Stimulated activated naive CD8-positive, alpha-beta T cell treated with anti-CD3 and anti-CD28 coated beads, Interleukin-15, amount 100 ng/mL, for 72 hours (primary cell): ENCODE data around the gene MTARC2.

ENCODE experiments used
- ATAC-seq: fragments of 150-1000 bp; cut with Tn5 transposase; 2 replicates; pipeline ENCODE4 v1.10.0; 2021; ENCODE audit warnings: mild to moderate bottlenecking, moderate library complexity
- DNase-seq, 2 donors: peaks; one replicate each; pipeline ENCODE4 v3.0.0; 2021 to 2022
- H3K27ac Mint-ChIP-seq, 2 donors: one replicate each; pipeline ENCODE4 v1.8.0; 2022; ENCODE audit warnings: mild to moderate bottlenecking in 2 of 2, mixed read lengths in 2 of 2, moderate library complexity in 2 of 2
- H3K27me3 Mint-ChIP-seq: one replicate; pipeline ENCODE4 v1.8.0; 2022; ENCODE audit warnings: mixed read lengths
- H3K4me1 Mint-ChIP-seq: one replicate; pipeline ENCODE4 v1.8.0; 2022; ENCODE audit warnings: mild to moderate bottlenecking, mixed read lengths
- H3K4me3 Mint-ChIP-seq, 2 donors: one replicate each; pipeline ENCODE4 v1.8.0; 2022; ENCODE audit warnings: mild to moderate bottlenecking in 2 of 2, mixed read lengths in 2 of 2, moderate library complexity in 1 of 2
- H3K9me3 Mint-ChIP-seq, 2 donors: one replicate each; pipeline ENCODE4 v1.8.0; 2022; ENCODE audit warnings: mixed read lengths in 2 of 2

The MTARC2 gene

GRCh38 chr1:220818421-220819173 is 70.5 kb downstream of the MTARC2 start:
- no peaks in the 10 kb centered on the region for H3K9me3 Mint-ChIP-seq
- peaks cover 28% of the 10 kb centered on the region for H3K27me3 Mint-ChIP-seq
- no peak for DNase-seq
- no peak overlapping the region for H3K4me3 Mint-ChIP-seq
- no peak for ATAC-seq
- no peaks in the 10 kb centered on the region for H3K4me1 Mint-ChIP-seq
- H3K27ac Mint-ChIP-seq, result peak overlapping the region in 1 of 2 donors; percentile 27

GRCh38 chr1:220819467-220820026 is 71.4 kb downstream of the MTARC2 start:
- Mint-ChIP-seq H3K4me3 (no peak overlapping the region), H3K9me3 (no peaks in the 10 kb centered on the region), H3K27me3 (peaks cover 27% of the 10 kb centered on the region), H3K4me1 (no peaks in the 10 kb centered on the region), H3K27ac (no peak overlapping the region)
- ATAC-seq (no peak), DNase-seq (no peak)

- H3K9me3 Mint-ChIP-seq, result no peaks in the 10 kb centered on the region
- peak overlapping the region in 1 of 2 donors; percentile 11 for H3K27ac Mint-ChIP-seq
- no peak overlapping the region for H3K4me3 Mint-ChIP-seq
- ATAC-seq (no peak), DNase-seq (no peak)
- no peaks in the 10 kb centered on the region for H3K4me1 Mint-ChIP-seq
- H3K27me3 Mint-ChIP-seq, result peaks cover 31% of the 10 kb centered on the region
These were observed 76.2 kb downstream of the MTARC2 start for GRCh38 chr1:220824031-220824989.

GRCh38 chr1:220825819-220826551 is 77.9 kb downstream of the MTARC2 start:
- Mint-ChIP-seq H3K4me3 (no peak overlapping the region), H3K4me1 (no peaks in the 10 kb centered on the region), H3K9me3 (no peaks in the 10 kb centered on the region), H3K27me3 (peaks cover 33% of the 10 kb centered on the region), H3K27ac (no peak overlapping the region)
- ATAC-seq (no peak), DNase-seq (no peak)

GRCh38 chr1:220826729-220827128 is 78.6 kb downstream of the MTARC2 start:
- H3K27me3 Mint-ChIP-seq, result peaks cover 33% of the 10 kb centered on the region
- no peak overlapping the region for H3K4me3 Mint-ChIP-seq
- no peaks in the 10 kb centered on the region for H3K9me3 Mint-ChIP-seq
- no peak for ATAC-seq
- no peaks in the 10 kb centered on the region for H3K4me1 Mint-ChIP-seq
- DNase-seq, result no peak
- no peak overlapping the region for H3K27ac Mint-ChIP-seq

- peak overlapping the region in 1 of 2 donors; percentile 84 for H3K27ac Mint-ChIP-seq
- H3K4me1 Mint-ChIP-seq, result no peaks in the 10 kb centered on the region
- no peaks in the 10 kb centered on the region for H3K9me3 Mint-ChIP-seq
- DNase-seq, result no peak
- H3K4me3 Mint-ChIP-seq, result no peak overlapping the region
- ATAC-seq, result no peak
- H3K27me3 Mint-ChIP-seq, result peaks cover 33% of the 10 kb centered on the region
These were observed 79.5 kb downstream of the MTARC2 start for GRCh38 chr1:220827445-220828178.

- DNase-seq, result no peak
- H3K27ac Mint-ChIP-seq, result no peak overlapping the region
- peaks cover 31% of the 10 kb centered on the region for H3K27me3 Mint-ChIP-seq
- no peak overlapping the region for H3K4me3 Mint-ChIP-seq
- ATAC-seq, result no peak
- H3K4me1 Mint-ChIP-seq, result no peaks in the 10 kb centered on the region
- H3K9me3 Mint-ChIP-seq, result no peaks in the 10 kb centered on the region
These were observed 80.0 kb downstream of the MTARC2 start for GRCh38 chr1:220828179-220828490.

GRCh38 chr1:220828950-220829586 is 80.9 kb downstream of the MTARC2 start:
- no peak overlapping the region for H3K27ac Mint-ChIP-seq
- no peak overlapping the region for H3K4me3 Mint-ChIP-seq
- no peaks in the 10 kb centered on the region for H3K4me1 Mint-ChIP-seq
- no peaks in the 10 kb centered on the region for H3K9me3 Mint-ChIP-seq
- DNase-seq (no peak), ATAC-seq (no peak)
- H3K27me3 Mint-ChIP-seq, result peaks cover 25% of the 10 kb centered on the region

- Mint-ChIP-seq H3K27me3 (peaks cover 17% of the 10 kb centered on the region), H3K27ac (peak overlapping the region in 1 of 2 donors; percentile 11), H3K4me1 (no peaks in the 10 kb centered on the region), H3K9me3 (no peaks in the 10 kb centered on the region), H3K4me3 (no peak overlapping the region)
- no peak for DNase-seq
- no peak for ATAC-seq
These were observed 85.3 kb downstream of the MTARC2 start for GRCh38 chr1:220833436-220833835.
